ENCODE data around the gene MANSC4. TPM values are rescaled to one million over a fixed set of nuclear protein-coding genes. Genes with fewer than 3 reads are reported as not detected.

MANSC4 gene
- total and polyA plus RNA-seq, 2 of the 13 experiments (the other 11 are each of a cell fraction or from before 2014, with no cell fraction given) = not detected

GRCh38 chr12:27794818-27795584 lies 15.0 kb upstream of the MANSC4 start:
- WGBS (ENCODE audit: low lambda C conversion rate) = 78% methylated on average over 6 of the region's 6 CpGs
- H2AFZ ChIP-seq (ENCODE audit: low read length) = no peak overlapping the region
- H3K4me2 ChIP-seq (ENCODE audit: low read depth, low read length) = no peak overlapping the region
- ChIA-PET CTCF (ENCODE audit: low intra/inter-chr PET ratio, low total read pairs) (no interaction called here), POLR2A (no interaction called here)
- ATAC-seq (no peak), FAIRE-seq (no peak), DNase-seq (ENCODE audit: low spot score) (no peak)
- no TSS peak for BruUV-seq (replicated peaks)
- no peaks in the 10 kb centered on the region for H3K4me1 ChIP-seq (ENCODE audit: insufficient read depth, low read length)
- no peaks in the 10 kb centered on the region for H3K9me3 ChIP-seq (ENCODE audit: low read length)
- intact Hi-C loops (cut with micrococcal nuclease; ENCODE audit: unreplicated experiment) (no loop called here), in situ Hi-C loops (cut with HindIII; ENCODE audit: extremely low pct_ligation_motif_present, low pct_unique_long_range_greater_than_20kb) (no loop called here)
- H3K27me3 ChIP-seq (ENCODE audit: control insufficient read depth in 1 of 2, insufficient read depth in 2 of 2, low read length in 2 of 2) = no peaks in the 10 kb centered on the region; a peak in 1 of 5 replicates
- H3K36me3 ChIP-seq (replicated peaks in 1 of 2; ENCODE audit: control insufficient read depth in 1 of 2, insufficient read depth in 2 of 2, low read length in 2 of 2) = peaks cover 8 to 60% of the 10 kb centered on the region in 2 experiments; a peak in 4 of 5 replicates
- H3K79me2 ChIP-seq (ENCODE audit: insufficient read depth, low read length) = no peaks in the 10 kb centered on the region
- no peak overlapping the region for H3K9ac ChIP-seq (ENCODE audit: insufficient read depth, low read depth, low read length)
- no peaks in the 10 kb centered on the region for H4K20me1 ChIP-seq (ENCODE audit: insufficient read depth, low read length)
- H3K4me3 ChIP-seq (replicated peaks in 1 of 3; ENCODE audit: insufficient read depth in 1 of 3, low read depth in 2 of 3, low read length in 3 of 3) = no peak overlapping the region
- H3K27ac ChIP-seq (ENCODE audit: extremely low read length, insufficient read depth, low read length) = no peak overlapping the region
- TF ChIP-seq AHDC1 (CRISPR knock-in tag; IDR thresholded peaks at IDR 0.05; ENCODE audit: borderline replicate concordance) (no peak), ZBTB7B (CRISPR knock-in tag; IDR thresholded peaks at IDR 0.05) (no peak), RFXANK (CRISPR knock-in tag; IDR thresholded peaks at IDR 0.05) (no peak), ZNF75D (CRISPR knock-in tag; IDR thresholded peaks at IDR 0.05; ENCODE audit: borderline replicate concordance) (no peak), ZNF549 (CRISPR knock-in tag; IDR thresholded peaks at IDR 0.05) (no peak), BCL6 (CRISPR knock-in tag; IDR thresholded peaks at IDR 0.05) (peak; percentile 64; the same call in 1 of the 2 replicates)
